NCI-H526 (cell line): ENCODE measurements around the gene CRACR2A.

Source experiments
- DNase-seq, 2 experiments: peaks; one replicate each; lab custom pipeline; 2025; lab: John Stamatoyannopoulos, UW

The CRACR2A gene, protein sequence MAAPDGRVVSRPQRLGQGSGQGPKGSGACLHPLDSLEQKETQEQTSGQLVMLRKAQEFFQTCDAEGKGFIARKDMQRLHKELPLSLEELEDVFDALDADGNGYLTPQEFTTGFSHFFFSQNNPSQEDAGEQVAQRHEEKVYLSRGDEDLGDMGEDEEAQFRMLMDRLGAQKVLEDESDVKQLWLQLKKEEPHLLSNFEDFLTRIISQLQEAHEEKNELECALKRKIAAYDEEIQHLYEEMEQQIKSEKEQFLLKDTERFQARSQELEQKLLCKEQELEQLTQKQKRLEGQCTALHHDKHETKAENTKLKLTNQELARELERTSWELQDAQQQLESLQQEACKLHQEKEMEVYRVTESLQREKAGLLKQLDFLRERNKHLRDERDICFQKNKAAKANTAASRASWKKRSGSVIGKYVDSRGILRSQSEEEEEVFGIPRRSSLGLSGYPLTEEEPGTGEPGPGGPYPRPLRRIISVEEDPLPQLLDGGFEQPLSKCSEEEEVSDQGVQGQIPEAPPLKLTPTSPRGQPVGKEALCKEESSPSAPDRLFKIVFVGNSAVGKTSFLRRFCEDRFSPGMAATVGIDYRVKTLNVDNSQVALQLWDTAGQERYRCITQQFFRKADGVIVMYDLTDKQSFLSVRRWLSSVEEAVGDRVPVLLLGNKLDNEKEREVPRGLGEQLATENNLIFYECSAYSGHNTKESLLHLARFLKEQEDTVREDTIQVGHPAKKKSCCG

DNA sequence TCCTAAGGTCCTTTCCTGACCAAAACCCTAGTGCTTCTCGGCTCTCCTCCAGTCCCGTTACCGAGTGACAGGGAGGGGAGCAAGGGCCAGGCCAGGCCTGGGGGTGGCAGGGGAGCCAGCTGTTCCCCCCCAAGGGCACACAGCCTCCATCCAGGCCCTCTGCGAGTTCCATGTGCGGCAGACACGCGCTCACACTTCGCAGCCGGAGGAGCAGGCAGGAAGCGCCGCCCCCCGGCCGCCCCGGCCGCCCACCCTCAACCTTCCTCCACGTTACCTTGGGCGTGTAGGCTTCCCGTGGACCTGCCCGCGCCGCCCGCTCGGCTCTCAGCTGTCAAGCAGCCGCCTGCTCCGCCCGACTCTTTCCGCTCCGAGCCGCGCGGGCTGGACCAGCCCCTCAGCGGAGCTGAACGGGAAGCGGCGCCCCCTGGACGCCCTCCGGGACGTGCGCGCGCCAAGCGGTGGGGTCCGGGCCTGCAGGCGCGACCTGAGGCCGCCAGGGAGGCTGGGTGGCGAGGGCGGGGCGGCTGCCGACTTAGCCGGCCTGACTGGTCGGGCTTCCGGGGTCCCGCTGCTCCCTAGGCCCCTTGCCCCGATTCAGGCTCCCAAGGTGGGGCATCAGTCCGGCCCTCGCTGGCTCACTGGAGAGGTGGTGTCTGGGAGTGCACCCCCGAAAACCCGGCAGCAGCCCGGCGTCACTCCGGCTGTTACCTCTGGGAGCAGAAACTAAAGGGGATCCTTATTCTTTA lies at the start of gene CRACR2A:
Gene CRACR2A (minus strand): TSS at position 369 of the 746 bp plus-strand sequence. CDS start 56,110 bp downstream, outside the sequence.
- DNase-seq: peak; percentile 15 to 90

GRCh38 chr12:3797531-3798048 lies 44.7 kb upstream of the CRACR2A start:
- DNase-seq: no peak

DNA sequence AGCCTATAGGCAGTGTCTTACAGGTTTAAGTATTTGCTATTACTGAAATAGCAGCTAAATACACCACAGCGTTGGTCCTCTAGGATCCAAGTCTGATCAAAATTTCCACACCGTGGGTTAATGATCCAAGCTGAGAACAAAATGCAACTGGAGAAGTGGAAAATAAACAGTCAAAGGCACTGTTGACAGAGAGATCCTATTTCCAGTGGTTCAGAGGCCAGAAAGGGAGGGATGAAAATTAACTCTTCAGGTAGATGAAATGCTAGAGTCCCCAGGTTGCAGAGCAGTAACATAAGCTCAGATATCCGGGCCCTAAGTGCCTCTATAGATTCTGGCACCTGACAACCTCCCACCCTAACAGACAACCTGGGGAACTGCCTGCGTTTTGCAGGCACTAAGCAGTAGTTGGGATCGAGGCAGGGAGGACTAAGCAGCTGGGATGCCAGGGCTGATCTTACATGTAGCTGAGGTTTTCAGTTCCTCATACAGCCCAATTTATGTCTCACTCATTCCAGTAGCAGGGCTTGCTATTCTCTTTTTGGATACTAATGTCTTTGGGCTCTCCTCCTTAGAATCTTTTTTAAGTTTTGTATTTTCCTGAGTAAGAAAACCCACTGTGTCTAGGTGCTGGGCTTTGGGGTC lies 42.7 kb upstream of the CRACR2A start:
- DNase-seq: peak; percentile 67 to 71

DNA sequence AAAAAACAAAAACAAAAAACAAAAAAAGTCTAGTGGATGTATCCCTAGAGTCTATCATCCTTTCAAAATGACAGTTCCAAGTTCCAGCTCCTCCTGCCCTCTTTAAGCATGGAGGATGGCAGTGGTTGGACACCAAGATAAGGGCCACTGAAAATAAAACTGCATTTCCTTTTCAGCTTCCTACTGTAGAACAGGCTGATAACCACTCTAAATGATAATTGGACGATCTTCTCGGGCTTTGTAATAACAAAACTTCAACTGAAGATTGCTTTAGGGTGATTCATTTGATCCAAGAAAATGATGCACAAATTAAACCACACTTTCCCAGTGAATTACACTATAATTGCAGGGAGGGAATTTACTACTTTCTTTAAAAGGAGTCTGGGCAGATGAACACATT lies 42.2 kb upstream of the CRACR2A start:
- no peak for DNase-seq

DNA sequence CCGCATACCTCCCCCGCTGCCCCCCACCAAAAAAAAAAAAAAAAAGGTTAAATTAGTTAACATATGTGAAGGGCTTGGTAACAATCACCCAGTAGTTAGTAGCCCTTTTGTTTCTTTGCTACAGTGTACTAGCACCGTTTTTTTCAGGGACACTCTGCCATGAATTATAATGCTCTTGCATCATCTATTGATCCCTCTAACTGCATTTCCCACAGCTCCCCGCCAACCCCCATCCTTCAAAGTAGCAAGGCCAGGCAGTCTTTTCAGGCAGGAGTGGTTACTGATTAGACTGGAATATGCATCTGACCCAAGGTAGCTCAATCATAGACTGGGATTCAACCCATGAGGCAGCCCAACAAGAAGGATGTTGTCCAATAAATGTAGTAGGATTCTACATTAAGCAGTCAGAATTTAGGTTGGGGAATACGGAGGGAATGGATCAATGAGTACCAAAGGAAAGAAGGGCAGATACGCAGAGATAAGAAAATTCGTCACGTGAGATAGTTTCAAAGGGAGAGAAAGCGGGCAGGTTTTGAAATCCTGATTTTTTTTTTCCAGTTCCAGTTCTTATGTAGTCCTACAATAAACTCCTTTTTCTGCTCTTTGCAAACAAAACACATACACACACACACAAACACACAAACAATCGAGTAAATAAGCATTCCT lies 39.8 kb upstream of the CRACR2A start:
- DNase-seq: no peak

GRCh38 chr12:3791256-3791874 lies 38.5 kb upstream of the CRACR2A start:
- no peak for DNase-seq

GRCh38 chr12:3790642-3791041 lies 37.7 kb upstream of the CRACR2A start:
- DNase-seq: no peak

GRCh38 chr12:3789838-3790237 lies 36.9 kb upstream of the CRACR2A start:
- no peak for DNase-seq

GRCh38 chr12:3777206-3777809 lies 24.4 kb upstream of the CRACR2A start:
- DNase-seq: peak; percentile 27 to 71

DNA sequence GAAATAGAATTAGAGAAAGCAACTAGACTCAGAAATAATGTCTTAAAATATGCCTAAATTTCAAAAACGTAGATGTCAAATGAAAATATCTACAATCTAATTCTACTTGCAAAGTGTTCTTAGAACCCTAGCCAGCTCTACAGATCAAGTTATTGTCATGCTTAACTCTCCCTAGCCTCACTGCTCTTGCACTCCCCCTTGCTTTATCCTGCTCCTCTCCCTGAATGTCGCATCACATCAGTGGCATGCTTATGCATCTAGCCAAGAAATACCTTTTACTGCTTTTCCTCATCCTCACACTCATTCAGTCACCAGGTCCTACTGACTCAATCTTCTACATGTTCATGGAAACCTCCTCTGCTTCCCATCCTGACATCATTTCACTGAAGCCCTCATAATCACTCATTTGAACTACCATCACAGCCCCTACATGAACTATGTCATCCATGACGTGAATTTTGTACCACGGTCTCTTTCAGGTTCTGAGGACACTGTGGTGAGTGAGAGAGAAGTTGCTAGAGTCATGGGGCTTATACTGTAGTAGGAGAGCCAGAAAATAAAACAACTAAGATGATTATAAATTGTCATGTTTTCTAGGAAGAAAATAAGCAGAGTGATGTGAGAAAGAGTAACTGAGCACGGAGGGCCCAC lies 22.6 kb upstream of the CRACR2A start:
- no peak for DNase-seq

DNA sequence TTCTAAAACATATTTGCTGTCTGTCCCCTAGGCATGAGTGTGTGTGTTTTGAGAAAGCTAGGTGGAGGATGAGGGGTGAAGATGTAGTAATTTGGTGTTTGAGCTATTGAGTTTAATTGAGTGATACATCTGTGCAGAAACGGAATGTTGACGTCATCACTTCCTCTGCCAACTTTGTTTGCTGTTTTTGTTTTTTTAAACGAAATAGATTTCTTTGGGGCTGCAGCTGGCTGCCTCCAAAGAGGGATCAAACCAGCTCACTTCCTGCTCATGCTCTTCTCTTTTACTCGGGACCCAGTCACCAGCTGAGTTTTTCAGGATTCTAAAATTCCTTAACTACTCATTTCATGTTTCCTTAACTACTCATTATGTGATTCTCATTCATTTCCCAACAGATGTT lies 19.5 kb upstream of the CRACR2A start:
- no peak for DNase-seq

DNA sequence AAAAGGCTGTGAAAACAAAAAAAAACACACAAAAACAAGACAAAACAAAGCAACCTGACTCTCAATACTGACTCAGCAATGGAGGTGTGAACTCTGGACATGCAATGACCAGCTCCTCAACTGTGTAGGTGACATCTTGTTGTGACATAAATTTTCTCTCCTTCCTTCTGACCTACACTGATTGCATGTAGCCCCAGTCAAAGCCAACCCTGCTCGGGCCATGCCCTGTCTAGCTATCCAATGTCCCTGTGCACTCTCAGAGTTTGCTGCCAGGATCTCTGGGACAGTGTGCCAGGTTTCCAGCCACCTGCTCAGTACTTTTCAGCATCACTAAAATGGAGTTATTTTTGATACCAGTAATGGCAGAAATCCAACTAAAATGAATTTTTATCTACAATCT lies 18.9 kb upstream of the CRACR2A start:
- DNase-seq: no peak

GRCh38 chr12:3770891-3771290 lies 18.0 kb upstream of the CRACR2A start:
- DNase-seq: no peak

DNA sequence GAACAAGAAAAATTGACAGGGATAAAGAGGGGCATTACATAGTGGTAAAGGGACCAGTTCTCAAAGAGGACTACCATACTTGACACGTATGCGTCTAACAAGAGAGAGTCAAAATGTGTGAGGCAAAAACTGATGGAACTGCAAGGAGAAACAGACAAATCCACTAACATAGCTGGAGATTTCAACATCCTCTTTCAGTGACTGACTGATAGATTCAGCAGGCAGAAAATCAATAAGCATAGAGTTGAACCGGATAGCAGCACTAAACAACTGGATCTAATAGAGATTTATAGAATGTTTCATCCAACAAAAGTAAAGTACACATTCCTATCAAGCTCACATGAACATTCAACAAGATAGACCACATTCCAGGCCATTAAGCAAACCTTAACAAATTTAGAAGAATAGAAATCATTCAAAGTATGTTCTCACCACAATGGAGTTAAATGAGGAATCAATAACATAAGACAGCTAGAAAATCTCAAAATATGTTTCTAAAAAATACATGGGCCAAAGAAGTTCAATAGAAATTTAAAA lies 16.1 kb upstream of the CRACR2A start:
- no peak for DNase-seq

DNA sequence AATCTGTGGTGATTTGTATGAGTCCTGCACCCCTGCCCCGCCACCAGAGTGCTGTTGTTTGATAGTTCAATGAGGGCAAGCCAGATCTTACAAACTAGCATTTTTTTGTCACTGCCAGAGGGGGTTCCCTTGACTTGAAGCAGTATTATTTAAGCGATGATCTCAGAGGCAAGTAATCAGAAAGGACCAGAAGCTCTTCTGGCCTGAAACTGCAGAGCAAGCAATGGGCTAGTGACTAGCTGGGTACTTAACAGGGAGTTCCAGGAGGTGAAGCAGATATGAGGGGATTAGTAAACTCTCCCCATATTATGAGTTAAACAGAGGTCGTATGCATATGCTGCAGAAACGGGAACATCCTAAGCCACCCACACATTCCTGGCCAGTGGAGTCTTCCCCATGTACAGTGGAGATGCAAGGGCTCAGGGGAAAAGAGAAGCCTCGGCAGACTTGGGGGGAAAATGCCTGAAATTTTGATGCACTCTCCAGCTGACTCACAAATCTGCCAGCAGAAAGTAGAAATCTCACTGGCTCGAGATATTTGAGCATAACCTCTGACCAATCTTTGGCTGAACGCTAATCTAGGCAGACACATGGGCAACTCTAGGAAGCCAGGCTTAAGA lies 8.3 kb upstream of the CRACR2A start:
- DNase-seq: no peak

GRCh38 chr12:3759878-3760277 lies 7.0 kb upstream of the CRACR2A start:
- DNase-seq: no peak

DNA sequence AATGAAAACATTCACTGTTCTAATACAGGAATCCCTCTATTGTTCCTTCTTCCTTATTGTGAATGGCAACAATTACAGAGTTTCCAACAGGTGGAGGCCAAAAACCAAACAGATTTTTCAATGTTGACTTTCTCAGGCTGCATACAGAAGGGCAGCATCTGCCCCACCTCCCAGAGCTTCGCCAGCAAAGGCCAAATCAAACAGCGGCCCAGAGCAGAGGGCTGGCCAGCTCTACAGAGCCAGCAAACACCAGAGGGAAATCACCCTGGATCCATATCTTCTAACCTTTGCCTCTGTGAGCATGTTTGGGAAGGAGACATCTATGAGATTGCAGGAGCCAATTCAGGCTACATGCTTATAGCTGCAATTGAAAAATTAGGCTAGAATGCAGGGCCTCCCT lies 4.4 kb upstream of the CRACR2A start:
- no peak for DNase-seq

- no peak for DNase-seq
Observed at GRCh38 chr12:3755898-3756297, 3.0 kb upstream of the CRACR2A start.
